Nephron (organoid): ENCODE data around the gene FOXN3.

Experiments used
- H3K27ac Mint-ChIP-seq, 3 experiments: 2 replicates each; pipeline ENCODE4 v1.8.0; 2020; ENCODE audit warnings: mixed read lengths in 3 of 3, mild to moderate bottlenecking in 2 of 3, moderate library complexity in 1 of 3
- H3K27me3 Mint-ChIP-seq: 2 replicates; pipeline ENCODE4 v1.8.0; 2021; ENCODE audit warnings: low read depth, mild to moderate bottlenecking, moderate library complexity, mixed read lengths
- H3K36me3 Mint-ChIP-seq: 2 replicates; pipeline ENCODE4 v1.8.0; 2020; ENCODE audit warnings: low read depth, mixed read lengths
- H3K4me1 Mint-ChIP-seq: 2 replicates; pipeline ENCODE4 v1.8.0; 2020; ENCODE audit warnings: mixed read lengths
- H3K4me3 Mint-ChIP-seq, 3 experiments: 2 replicates each; pipeline ENCODE4 v1.8.0; 2020; ENCODE audit warnings: mild to moderate bottlenecking in 3 of 3, mixed read lengths in 3 of 3, moderate library complexity in 2 of 3
- H3K9me3 Mint-ChIP-seq: 2 replicates; pipeline ENCODE4 v1.8.0; 2020; ENCODE audit warnings: mixed read lengths
- CTCF ChIP-seq, 3 experiments: fragments of 200-600 bp; sonication (generic); IDR thresholded peaks; one replicate each; pipeline ENCODE4 v1.5.0; 2021; ENCODE audit warnings: antibody characterized with exemption in 3 of 3; ENCODE audit not compliant: unreplicated experiment in 3 of 3

The FOXN3 gene

GRCh38 chr14:89340200-89341181, 76.5 kb downstream of the FOXN3 start:
- H3K4me3 Mint-ChIP-seq, result peak overlapping the region in 1 of 3 experiments; percentile 0
- peak overlapping the region; percentile 53 to 88 (median 74) for H3K27ac Mint-ChIP-seq
- no peak for TF ChIP-seq CTCF (IDR thresholded peaks at IDR 0.05; ENCODE audit: unreplicated experiment in 3 of 3)
- peaks cover 3% of the 10 kb centered on the region for H3K27me3 Mint-ChIP-seq
- H3K36me3 Mint-ChIP-seq, result peaks cover 10% of the 10 kb centered on the region
- H3K9me3 Mint-ChIP-seq, result no peaks in the 10 kb centered on the region
- peaks cover 59% of the 10 kb centered on the region for H3K4me1 Mint-ChIP-seq

- peaks cover 3% of the 10 kb centered on the region for H3K36me3 Mint-ChIP-seq
- peaks cover 3% of the 10 kb centered on the region for H3K27me3 Mint-ChIP-seq
- TF ChIP-seq CTCF (IDR thresholded peaks at IDR 0.05; ENCODE audit: unreplicated experiment in 3 of 3), result no peak
- peaks cover 59% of the 10 kb centered on the region for H3K4me1 Mint-ChIP-seq
- peak overlapping the region; percentile 48 to 88 (median 74) for H3K27ac Mint-ChIP-seq
- H3K9me3 Mint-ChIP-seq, result no peaks in the 10 kb centered on the region
- peak overlapping the region in 2 of 3 experiments; percentile 0 to 25 for H3K4me3 Mint-ChIP-seq
Observed at GRCh38 chr14:89339579-89339978, 77.5 kb downstream of the FOXN3 start.

- TF ChIP-seq CTCF (IDR thresholded peaks at IDR 0.05; ENCODE audit: unreplicated experiment in 3 of 3), result no peak
- Mint-ChIP-seq H3K9me3 (no peaks in the 10 kb centered on the region), H3K36me3 (peaks cover under 1% of the 10 kb centered on the region), H3K27ac (peak overlapping the region; percentile 74 to 89 (median 88)), H3K27me3 (peaks cover 3% of the 10 kb centered on the region), H3K4me3 (no peak overlapping the region), H3K4me1 (peaks cover 57% of the 10 kb centered on the region)
Observed at GRCh38 chr14:89339158-89339557, 77.9 kb downstream of the FOXN3 start.

- no peak for TF ChIP-seq CTCF (IDR thresholded peaks at IDR 0.05; ENCODE audit: unreplicated experiment in 3 of 3)
- peaks cover 43% of the 10 kb centered on the region for H3K4me1 Mint-ChIP-seq
- peak overlapping the region; percentile 74 to 89 (median 88) for H3K27ac Mint-ChIP-seq
- no peak overlapping the region for H3K4me3 Mint-ChIP-seq
- no peaks in the 10 kb centered on the region for H3K9me3 Mint-ChIP-seq
- H3K36me3 Mint-ChIP-seq, result peaks cover 4% of the 10 kb centered on the region
- H3K27me3 Mint-ChIP-seq, result peaks cover 3% of the 10 kb centered on the region
Observed at GRCh38 chr14:89336338-89336737, 80.7 kb downstream of the FOXN3 start.

GRCh38 chr14:89332031-89332430, 85.0 kb downstream of the FOXN3 start:
- Mint-ChIP-seq H3K4me3 (no peak overlapping the region), H3K36me3 (peaks cover 4% of the 10 kb centered on the region), H3K27ac (no peak overlapping the region), H3K4me1 (peaks cover 6% of the 10 kb centered on the region), H3K27me3 (peaks cover 3% of the 10 kb centered on the region), H3K9me3 (no peaks in the 10 kb centered on the region)
- TF ChIP-seq CTCF (IDR thresholded peaks at IDR 0.05; ENCODE audit: unreplicated experiment in 3 of 3), result no peak
